Measurements from ENCODE around the gene CCND1.

Gene CCND1

GRCh38 chr11:69595805-69596665, 44.9 kb upstream of the CCND1 start:
- no peak overlapping the region for H3K4me2 ChIP-seq (ENCODE audit: insufficient read depth, low read length, poor library complexity, severe bottlenecking)
- H3K36me3 ChIP-seq (replicated peaks in 1 of 2; ENCODE audit: control insufficient read depth in 2 of 2, insufficient read depth in 2 of 2, low read length in 2 of 2): no peaks in the 10 kb centered on the region
- DNase-seq (ENCODE audit: low spot score): no peak
- H3K79me1 ChIP-seq (ENCODE audit: low read depth, low read length): no peaks in the 10 kb centered on the region
- WGBS, 2 donors (ENCODE audit: extremely low coverage in 2 of 2, insufficient read length in 2 of 2, insufficient replicate concordance in 1 of 2): no CpG with 5 or more reads among the region's 18 CpGs
- H3K4ac ChIP-seq (ENCODE audit: low read length): no peak overlapping the region
- no peak overlapping the region for H3K18ac ChIP-seq (ENCODE audit: low read length)
- peak overlapping the region; percentile 61 for H3K14ac ChIP-seq (ENCODE audit: low read length)
- peaks cover 0 to 3% of the 10 kb centered on the region in 2 donors for H3K4me1 ChIP-seq (ENCODE audit: control insufficient read depth in 2 of 2, insufficient read depth in 1 of 2, low read depth in 1 of 2, low read length in 2 of 2)
- no peak overlapping the region for H2AFZ ChIP-seq (ENCODE audit: low read length)
- H3K27ac ChIP-seq (replicated peaks; ENCODE audit: low read length): no peak overlapping the region
- no peaks in the 10 kb centered on the region for H3K27me3 ChIP-seq (ENCODE audit: control insufficient read depth in 3 of 3, insufficient read depth in 3 of 3, low read depth in 1 of 3, low read length in 3 of 3)
- no peak overlapping the region for H2BK5ac ChIP-seq (ENCODE audit: low read length)
- peak overlapping the region; percentile 94 for H4K91ac ChIP-seq (ENCODE audit: low read depth, low read length, poor library complexity)
- peak overlapping the region; percentile 76 for H2BK12ac ChIP-seq (ENCODE audit: low read length)
- H3K9me3 ChIP-seq (replicated peaks in 1 of 2; ENCODE audit: control insufficient read depth in 2 of 2, insufficient read depth in 1 of 2, low read depth in 1 of 2, low read length in 2 of 2): peaks cover 2 to 7% of the 10 kb centered on the region in 2 donors
- peak overlapping the region in 1 of 2 donors; percentile 31 for H3K4me3 ChIP-seq (ENCODE audit: low read length in 2 of 2)
- peak overlapping the region; percentile 61 for H3K23ac ChIP-seq (ENCODE audit: low read depth, low read length, poor library complexity)
- no peak overlapping the region for H2BK120ac ChIP-seq (ENCODE audit: low read depth, low read length)
- no peak overlapping the region for H4K8ac ChIP-seq (ENCODE audit: low read depth, low read length)
- no peak overlapping the region for H2AK5ac ChIP-seq (ENCODE audit: low read depth, low read length)
- peak overlapping the region; percentile 55 for H2BK15ac ChIP-seq (ENCODE audit: low read length)
- H3K9ac ChIP-seq (ENCODE audit: low read depth, low read length, poor library complexity): peak overlapping the region; percentile 60

- Histone ChIP-seq H3K36me3 (replicated peaks in 1 of 2; ENCODE audit: control insufficient read depth in 2 of 2, insufficient read depth in 2 of 2, low read length in 2 of 2) (no peaks in the 10 kb centered on the region), H2BK5ac (ENCODE audit: low read length) (no peak overlapping the region), H2BK120ac (ENCODE audit: low read depth, low read length) (no peak overlapping the region), H2BK12ac (ENCODE audit: low read length) (no peak overlapping the region), H3K4ac (ENCODE audit: low read length) (no peak overlapping the region), H4K91ac (ENCODE audit: low read depth, low read length, poor library complexity) (no peak overlapping the region), H3K18ac (ENCODE audit: low read length) (no peak overlapping the region), H3K4me2 (ENCODE audit: insufficient read depth, low read length, poor library complexity, severe bottlenecking) (no peak overlapping the region), H3K14ac (ENCODE audit: low read length) (no peak overlapping the region), H4K8ac (ENCODE audit: low read depth, low read length) (no peak overlapping the region), H3K27ac (replicated peaks; ENCODE audit: low read length) (no peak overlapping the region), H3K27me3 (ENCODE audit: control insufficient read depth in 3 of 3, insufficient read depth in 3 of 3, low read depth in 1 of 3, low read length in 3 of 3) (no peaks in the 10 kb centered on the region), H3K9ac (ENCODE audit: low read depth, low read length, poor library complexity) (no peak overlapping the region), H3K9me3 (replicated peaks in 1 of 2; ENCODE audit: control insufficient read depth in 2 of 2, insufficient read depth in 1 of 2, low read depth in 1 of 2, low read length in 2 of 2) (peaks cover 11 to 15% of the 10 kb centered on the region in 2 donors), H2AFZ (ENCODE audit: low read length) (no peak overlapping the region), H3K4me3 (ENCODE audit: low read length in 2 of 2) (no peak overlapping the region), H2AK5ac (ENCODE audit: low read depth, low read length) (no peak overlapping the region), H3K23ac (ENCODE audit: low read depth, low read length, poor library complexity) (no peak overlapping the region), H2BK15ac (ENCODE audit: low read length) (no peak overlapping the region), H3K4me1 (ENCODE audit: control insufficient read depth in 2 of 2, insufficient read depth in 1 of 2, low read depth in 1 of 2, low read length in 2 of 2) (peaks cover 5 to 6% of the 10 kb centered on the region in 2 donors), H3K79me1 (ENCODE audit: low read depth, low read length) (no peaks in the 10 kb centered on the region)
- DNase-seq (ENCODE audit: low spot score): no peak
- WGBS, 2 donors (ENCODE audit: extremely low coverage in 2 of 2, insufficient read length in 2 of 2, insufficient replicate concordance in 1 of 2): no CpG with 5 or more reads among the region's 5 CpGs
Observed at GRCh38 chr11:69598147-69598546, 42.8 kb upstream of the CCND1 start.

- H2BK5ac ChIP-seq (ENCODE audit: low read length): no peak overlapping the region
- no peaks in the 10 kb centered on the region for H3K79me1 ChIP-seq (ENCODE audit: low read depth, low read length)
- no peak overlapping the region for H4K8ac ChIP-seq (ENCODE audit: low read depth, low read length)
- no peak overlapping the region for H2AK5ac ChIP-seq (ENCODE audit: low read depth, low read length)
- WGBS, 2 donors (ENCODE audit: extremely low coverage in 2 of 2, insufficient read length in 2 of 2, insufficient replicate concordance in 1 of 2): no CpG with 5 or more reads among the region's 11 CpGs
- no peak overlapping the region for H3K18ac ChIP-seq (ENCODE audit: low read length)
- H2BK15ac ChIP-seq (ENCODE audit: low read length): no peak overlapping the region
- no peak overlapping the region for H3K14ac ChIP-seq (ENCODE audit: low read length)
- no peak overlapping the region for H2BK12ac ChIP-seq (ENCODE audit: low read length)
- H2BK120ac ChIP-seq (ENCODE audit: low read depth, low read length): no peak overlapping the region
- H3K27me3 ChIP-seq (ENCODE audit: control insufficient read depth in 3 of 3, insufficient read depth in 3 of 3, low read depth in 1 of 3, low read length in 3 of 3): no peaks in the 10 kb centered on the region
- H3K4ac ChIP-seq (ENCODE audit: low read length): no peak overlapping the region
- no peak for DNase-seq (ENCODE audit: low spot score)
- no peaks in the 10 kb centered on the region for H3K36me3 ChIP-seq (replicated peaks in 1 of 2; ENCODE audit: control insufficient read depth in 2 of 2, insufficient read depth in 2 of 2, low read length in 2 of 2)
- H3K27ac ChIP-seq (replicated peaks; ENCODE audit: low read length): no peak overlapping the region
- H4K91ac ChIP-seq (ENCODE audit: low read depth, low read length, poor library complexity): no peak overlapping the region
- H3K23ac ChIP-seq (ENCODE audit: low read depth, low read length, poor library complexity): no peak overlapping the region
- no peak overlapping the region for H3K4me3 ChIP-seq (ENCODE audit: low read length in 2 of 2)
- H2AFZ ChIP-seq (ENCODE audit: low read length): no peak overlapping the region
- H3K4me1 ChIP-seq (ENCODE audit: control insufficient read depth in 2 of 2, insufficient read depth in 1 of 2, low read depth in 1 of 2, low read length in 2 of 2): peaks cover 9 to 17% of the 10 kb centered on the region in 2 donors
- no peak overlapping the region for H3K9ac ChIP-seq (ENCODE audit: low read depth, low read length, poor library complexity)
- no peak overlapping the region for H3K4me2 ChIP-seq (ENCODE audit: insufficient read depth, low read length, poor library complexity, severe bottlenecking)
- peaks cover 11 to 15% of the 10 kb centered on the region in 2 donors for H3K9me3 ChIP-seq (replicated peaks in 1 of 2; ENCODE audit: control insufficient read depth in 2 of 2, insufficient read depth in 1 of 2, low read depth in 1 of 2, low read length in 2 of 2)
Observed at GRCh38 chr11:69599502-69599901, 41.5 kb upstream of the CCND1 start.

- Histone ChIP-seq H3K9me3 (replicated peaks in 1 of 2; ENCODE audit: control insufficient read depth in 2 of 2, insufficient read depth in 1 of 2, low read depth in 1 of 2, low read length in 2 of 2) (peaks cover 11 to 15% of the 10 kb centered on the region in 2 donors), H4K91ac (ENCODE audit: low read depth, low read length, poor library complexity) (no peak overlapping the region), H3K14ac (ENCODE audit: low read length) (no peak overlapping the region), H3K9ac (ENCODE audit: low read depth, low read length, poor library complexity) (no peak overlapping the region), H3K4ac (ENCODE audit: low read length) (no peak overlapping the region), H3K36me3 (replicated peaks in 1 of 2; ENCODE audit: control insufficient read depth in 2 of 2, insufficient read depth in 2 of 2, low read length in 2 of 2) (no peaks in the 10 kb centered on the region), H4K8ac (ENCODE audit: low read depth, low read length) (no peak overlapping the region), H2BK15ac (ENCODE audit: low read length) (no peak overlapping the region), H3K27ac (replicated peaks; ENCODE audit: low read length) (no peak overlapping the region), H3K79me1 (ENCODE audit: low read depth, low read length) (no peaks in the 10 kb centered on the region), H3K27me3 (ENCODE audit: control insufficient read depth in 3 of 3, insufficient read depth in 3 of 3, low read depth in 1 of 3, low read length in 3 of 3) (no peaks in the 10 kb centered on the region), H3K4me1 (ENCODE audit: control insufficient read depth in 2 of 2, insufficient read depth in 1 of 2, low read depth in 1 of 2, low read length in 2 of 2) (peaks cover 9 to 17% of the 10 kb centered on the region in 2 donors), H3K4me2 (ENCODE audit: insufficient read depth, low read length, poor library complexity, severe bottlenecking) (no peak overlapping the region), H2BK120ac (ENCODE audit: low read depth, low read length) (no peak overlapping the region), H2AK5ac (ENCODE audit: low read depth, low read length) (no peak overlapping the region), H3K4me3 (ENCODE audit: low read length in 2 of 2) (no peak overlapping the region), H3K23ac (ENCODE audit: low read depth, low read length, poor library complexity) (no peak overlapping the region), H2BK12ac (ENCODE audit: low read length) (no peak overlapping the region), H2BK5ac (ENCODE audit: low read length) (no peak overlapping the region), H2AFZ (ENCODE audit: low read length) (no peak overlapping the region), H3K18ac (ENCODE audit: low read length) (no peak overlapping the region)
- no CpG with 5 or more reads among the region's 6 CpGs for whole genome bisulfite sequencing, 2 donors (ENCODE audit: extremely low coverage in 2 of 2, insufficient read length in 2 of 2, insufficient replicate concordance in 1 of 2)
- no peak for DNase-seq (ENCODE audit: low spot score)
Observed at GRCh38 chr11:69600001-69600400, 41.0 kb upstream of the CCND1 start.

Measured in neuronal stem cell (in vitro differentiated cells).